ENCODE measurements around the gene TAOK1. TPM values are rescaled to one million over a fixed set of nuclear protein-coding genes. Genes with fewer than 3 reads are reported as not detected.

The TAOK1 gene
- total and polyA plus RNA-seq, 9 of the 15 experiments (the other 6 are each of a cell fraction or from before 2014, with no cell fraction given) = 3.2 to 33.1 (median 16.5) TPM

DNA sequence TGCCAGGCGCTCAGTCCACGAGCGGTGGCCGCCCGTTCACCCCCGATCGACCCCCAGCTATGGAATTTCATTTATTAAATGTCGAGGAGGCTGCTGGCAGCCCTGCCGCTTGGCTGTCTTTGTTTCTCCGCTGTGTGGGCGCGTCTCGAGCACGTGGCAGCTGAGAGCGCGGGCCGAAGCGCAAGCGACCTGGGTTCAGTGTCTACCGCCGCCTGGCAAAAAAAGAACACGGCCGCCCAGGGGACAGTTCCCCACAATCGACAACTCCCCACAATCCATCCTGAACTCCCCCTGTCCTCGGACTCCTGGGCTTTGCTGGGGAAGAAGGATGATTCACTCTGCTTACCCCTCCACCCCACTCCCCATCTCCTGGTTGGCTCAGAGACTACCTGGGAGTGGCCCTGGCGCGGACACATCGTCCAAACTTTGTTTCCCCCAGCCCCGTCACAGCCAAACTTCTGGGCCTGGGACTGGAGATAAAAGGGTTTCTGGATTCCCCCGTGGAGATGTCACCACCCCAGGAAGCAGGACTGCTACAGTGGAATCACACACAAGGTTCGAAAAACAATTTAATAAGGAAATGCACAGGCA lies 201.1 kb downstream of the TAOK1 start (continued):
- TF ChIP-seq, protein P1, sequence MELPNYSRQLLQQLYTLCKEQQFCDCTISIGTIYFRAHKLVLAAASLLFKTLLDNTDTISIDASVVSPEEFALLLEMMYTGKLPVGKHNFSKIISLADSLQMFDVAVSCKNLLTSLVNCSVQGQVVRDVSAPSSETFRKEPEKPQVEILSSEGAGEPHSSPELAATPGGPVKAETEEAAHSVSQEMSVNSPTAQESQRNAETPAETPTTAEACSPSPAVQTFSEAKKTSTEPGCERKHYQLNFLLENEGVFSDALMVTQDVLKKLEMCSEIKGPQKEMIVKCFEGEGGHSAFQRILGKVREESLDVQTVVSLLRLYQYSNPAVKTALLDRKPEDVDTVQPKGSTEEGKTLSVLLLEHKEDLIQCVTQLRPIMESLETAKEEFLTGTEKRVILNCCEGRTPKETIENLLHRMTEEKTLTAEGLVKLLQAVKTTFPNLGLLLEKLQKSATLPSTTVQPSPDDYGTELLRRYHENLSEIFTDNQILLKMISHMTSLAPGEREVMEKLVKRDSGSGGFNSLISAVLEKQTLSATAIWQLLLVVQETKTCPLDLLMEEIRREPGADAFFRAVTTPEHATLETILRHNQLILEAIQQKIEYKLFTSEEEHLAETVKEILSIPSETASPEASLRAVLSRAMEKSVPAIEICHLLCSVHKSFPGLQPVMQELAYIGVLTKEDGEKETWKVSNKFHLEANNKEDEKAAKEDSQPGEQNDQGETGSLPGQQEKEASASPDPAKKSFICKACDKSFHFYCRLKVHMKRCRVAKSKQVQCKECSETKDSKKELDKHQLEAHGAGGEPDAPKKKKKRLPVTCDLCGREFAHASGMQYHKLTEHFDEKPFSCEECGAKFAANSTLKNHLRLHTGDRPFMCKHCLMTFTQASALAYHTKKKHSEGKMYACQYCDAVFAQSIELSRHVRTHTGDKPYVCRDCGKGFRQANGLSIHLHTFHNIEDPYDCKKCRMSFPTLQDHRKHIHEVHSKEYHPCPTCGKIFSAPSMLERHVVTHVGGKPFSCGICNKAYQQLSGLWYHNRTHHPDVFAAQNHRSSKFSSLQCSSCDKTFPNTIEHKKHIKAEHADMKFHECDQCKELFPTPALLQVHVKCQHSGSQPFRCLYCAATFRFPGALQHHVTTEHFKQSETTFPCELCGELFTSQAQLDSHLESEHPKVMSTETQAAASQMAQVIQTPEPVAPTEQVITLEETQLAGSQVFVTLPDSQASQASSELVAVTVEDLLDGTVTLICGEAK (IDR thresholded peaks at IDR 0.05) = no peak
- TF ChIP-seq, protein P1 (CRISPR knock-in tag; IDR thresholded peaks at IDR 0.05) = no peak
- TF ChIP-seq CCAR2 (IDR thresholded peaks at IDR 0.05; ENCODE audit: low read depth, low read length) (no peak), KLF1 (tag; IDR thresholded peaks at IDR 0.05) (no peak), ZNF274 (IDR thresholded peaks at IDR 0.05; ENCODE audit: borderline replicate concordance, low read depth, low read length) (no peak), CSDE1 (IDR thresholded peaks at IDR 0.05) (no peak), ZNF518B (CRISPR knock-in tag; IDR thresholded peaks at IDR 0.05) (no peak), OTX1 (CRISPR knock-in tag; IDR thresholded peaks at IDR 0.05) (no peak), SIN3A (IDR thresholded peaks at IDR 0.05; ENCODE audit: borderline replicate concordance in 2 of 2, control insufficient read depth in 1 of 2, low read depth in 2 of 2, low read length in 2 of 2) (peak in 1 of 2 experiments; percentile 8; a peak in 1 of 4 replicates), SRSF7 (optimal IDR thresholded peaks at IDR 0.05; ENCODE audit: low read depth, low read length) (no peak), ZNF282 (CRISPR knock-in tag; IDR thresholded peaks at IDR 0.05) (no peak), EWSR1 (IDR thresholded peaks at IDR 0.05; ENCODE audit: borderline replicate concordance, low read depth, partially characterized antibody) (no peak), ILK (tag; IDR thresholded peaks at IDR 0.05; ENCODE audit: borderline replicate concordance, low read depth) (no peak), EHMT2 (IDR thresholded peaks at IDR 0.05) (no peak), TEAD2 (tag; IDR thresholded peaks at IDR 0.05) (no peak), TCF15 (CRISPR knock-in tag; IDR thresholded peaks at IDR 0.05) (no peak)

All from K562 (cell line).